ENCODE data around the gene BRICD5. TPM values are rescaled to one million over a fixed set of nuclear protein-coding genes. Genes with fewer than 3 reads are reported as not detected.

BRICD5 gene
- total and polyA plus RNA-seq, 7 donors: 0.86 to 5.3 (median 3.0) TPM

DNA sequence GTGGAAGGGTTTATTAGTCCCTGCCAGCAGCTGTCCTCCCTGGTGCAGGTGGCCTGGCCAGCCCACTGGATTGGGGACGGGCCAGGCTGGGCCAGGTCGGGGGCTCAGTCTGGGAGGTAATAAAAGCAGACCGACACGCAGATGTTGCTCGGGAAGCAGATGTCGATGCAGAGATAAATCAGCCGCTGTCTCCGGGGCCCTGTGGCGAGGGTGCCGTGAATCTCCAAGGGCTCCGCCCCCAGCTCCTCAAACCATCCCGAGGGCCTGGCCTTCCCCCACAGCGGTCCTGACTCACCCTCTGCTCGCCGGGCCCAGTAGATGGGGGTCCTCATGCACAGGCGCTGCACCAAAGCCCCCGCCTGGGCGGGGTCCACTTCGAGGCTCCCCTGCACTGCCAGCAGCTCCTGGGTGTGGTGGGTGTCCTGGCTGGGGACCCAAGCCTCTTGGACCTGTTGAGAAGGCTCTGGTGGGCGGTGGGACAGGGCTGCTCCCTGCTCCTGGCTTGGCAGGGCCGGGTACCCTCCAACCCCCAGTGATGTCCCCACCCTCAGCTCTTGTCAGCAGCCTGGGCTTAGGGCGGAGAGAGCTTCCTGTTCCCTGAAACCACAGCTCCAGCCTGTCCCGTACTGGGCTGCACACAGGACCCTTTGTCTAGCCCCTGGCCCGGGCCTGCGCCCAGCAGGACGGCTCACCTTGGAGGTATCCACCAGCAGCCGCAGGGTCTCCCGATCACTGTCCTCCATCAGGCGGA lies 1.2 kb downstream of the BRICD5 start:
- 78 to 82% (median 80%) methylated on average over 25 to 29 of the region's 29 CpGs for WGBS, 3 donors
- TF ChIP-seq, protein P1, sequence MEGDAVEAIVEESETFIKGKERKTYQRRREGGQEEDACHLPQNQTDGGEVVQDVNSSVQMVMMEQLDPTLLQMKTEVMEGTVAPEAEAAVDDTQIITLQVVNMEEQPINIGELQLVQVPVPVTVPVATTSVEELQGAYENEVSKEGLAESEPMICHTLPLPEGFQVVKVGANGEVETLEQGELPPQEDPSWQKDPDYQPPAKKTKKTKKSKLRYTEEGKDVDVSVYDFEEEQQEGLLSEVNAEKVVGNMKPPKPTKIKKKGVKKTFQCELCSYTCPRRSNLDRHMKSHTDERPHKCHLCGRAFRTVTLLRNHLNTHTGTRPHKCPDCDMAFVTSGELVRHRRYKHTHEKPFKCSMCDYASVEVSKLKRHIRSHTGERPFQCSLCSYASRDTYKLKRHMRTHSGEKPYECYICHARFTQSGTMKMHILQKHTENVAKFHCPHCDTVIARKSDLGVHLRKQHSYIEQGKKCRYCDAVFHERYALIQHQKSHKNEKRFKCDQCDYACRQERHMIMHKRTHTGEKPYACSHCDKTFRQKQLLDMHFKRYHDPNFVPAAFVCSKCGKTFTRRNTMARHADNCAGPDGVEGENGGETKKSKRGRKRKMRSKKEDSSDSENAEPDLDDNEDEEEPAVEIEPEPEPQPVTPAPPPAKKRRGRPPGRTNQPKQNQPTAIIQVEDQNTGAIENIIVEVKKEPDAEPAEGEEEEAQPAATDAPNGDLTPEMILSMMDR (IDR thresholded peaks at IDR 0.05): no peak
- intact Hi-C loops (cut with DNase I): loop anchor here in 1 of 2 donors (5.0 kb wide), 1 partner anchor 52 kb away; the partner anchor contains the start of gene TRAF7

DNA sequence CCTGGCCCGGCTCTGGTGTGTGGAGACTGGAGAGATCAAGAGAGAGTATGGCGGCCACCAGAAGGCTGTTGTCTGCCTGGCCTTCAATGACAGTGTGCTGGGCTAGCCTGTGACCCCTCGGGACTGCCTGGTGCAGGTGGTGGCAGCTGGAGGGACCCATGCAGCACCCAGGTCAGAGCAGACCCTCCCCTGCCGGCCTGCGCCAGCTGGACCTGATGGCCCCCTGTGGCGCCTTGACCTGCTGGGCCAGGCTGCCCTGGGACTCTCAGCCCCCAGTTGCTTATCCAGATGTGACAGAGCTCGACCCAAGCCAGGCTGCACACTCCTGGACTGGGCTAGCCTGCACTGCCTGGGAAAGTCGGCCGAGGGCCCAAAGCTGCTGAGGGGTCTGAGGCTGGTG lies 1.9 kb downstream of the BRICD5 start:
- H3K4me1 ChIP-seq: peaks cover 58% of the 10 kb centered on the region

More for the DNA sequence above, 1.2 kb downstream of the BRICD5 start:
- H3K36me3 ChIP-seq (ENCODE audit: insufficient read depth in 1 of 2, low read depth in 1 of 2): peaks cover 0 to 38% of the 10 kb centered on the region in 2 donors
- H3K27me3 ChIP-seq (ENCODE audit: insufficient read depth in 3 of 3, low read length in 2 of 3): no peaks in the 10 kb centered on the region
- H3K4me3 ChIP-seq: no peak overlapping the region
- no peaks in the 10 kb centered on the region for H3K9me3 ChIP-seq
- DNase-seq (no peak), ATAC-seq (no peak)
- peaks cover 58% of the 10 kb centered on the region for H3K4me1 ChIP-seq
- H3K27ac ChIP-seq: peak overlapping the region; percentile 90

DNA sequence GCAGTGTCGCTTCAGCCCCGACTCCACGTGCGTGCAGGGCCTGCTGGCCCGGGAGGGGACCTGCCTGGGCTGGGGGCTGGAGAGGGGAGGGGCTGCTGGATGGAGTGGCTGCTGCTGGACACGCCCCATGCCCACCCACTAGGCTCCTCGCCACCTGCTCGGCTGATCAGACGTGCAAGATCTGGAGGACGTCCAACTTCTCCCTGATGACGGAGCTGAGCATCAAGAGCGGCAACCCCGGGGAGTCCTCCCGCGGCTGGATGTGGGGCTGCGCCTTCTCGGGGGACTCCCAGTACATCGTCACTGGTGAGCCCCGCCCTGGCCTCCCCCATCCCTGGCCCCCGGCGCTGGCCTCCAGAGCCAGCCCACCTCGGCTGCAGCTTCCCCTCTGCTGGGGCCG lies 2.4 kb downstream of the BRICD5 start:
- no peak overlapping the region for H3K4me3 ChIP-seq
- intact Hi-C loops (cut with DNase I): loop anchor here in 1 of 2 donors (5.0 kb wide), 1 partner anchor 51 kb away; the partner anchor contains the start of gene TRAF7
- ATAC-seq (no peak), DNase-seq (no peak)
- TF ChIP-seq, protein P1 (IDR thresholded peaks at IDR 0.05): no peak
- H3K27me3 ChIP-seq (ENCODE audit: insufficient read depth in 3 of 3, low read length in 2 of 3): no peaks in the 10 kb centered on the region
- peaks cover 0 to 38% of the 10 kb centered on the region in 2 donors for H3K36me3 ChIP-seq (ENCODE audit: insufficient read depth in 1 of 2, low read depth in 1 of 2)
- WGBS, 3 donors: 72 to 75% (median 74%) methylated on average over 19 to 23 of the region's 23 CpGs
- no peaks in the 10 kb centered on the region for H3K9me3 ChIP-seq
- peaks cover 53% of the 10 kb centered on the region for H3K4me1 ChIP-seq
- H3K27ac ChIP-seq: no peak overlapping the region

More for the DNA sequence above, 1.9 kb downstream of the BRICD5 start:
- H3K9me3 ChIP-seq: no peaks in the 10 kb centered on the region
- H3K27me3 ChIP-seq (ENCODE audit: insufficient read depth in 3 of 3, low read length in 2 of 3): no peaks in the 10 kb centered on the region
- TF ChIP-seq, protein P1 (IDR thresholded peaks at IDR 0.05): no peak
- DNase-seq (no peak), ATAC-seq (no peak)
- peaks cover 0 to 38% of the 10 kb centered on the region in 2 donors for H3K36me3 ChIP-seq (ENCODE audit: insufficient read depth in 1 of 2, low read depth in 1 of 2)
- no peak overlapping the region for H3K27ac ChIP-seq
- no peak overlapping the region for H3K4me3 ChIP-seq
- intact Hi-C loops (cut with DNase I): loop anchor here in 1 of 2 donors (5.0 kb wide), 1 partner anchor 51 kb away; the partner anchor contains the start of gene TRAF7
- 81 to 82% (median 81%) methylated on average over 7 to 9 of the region's 9 CpGs for WGBS, 3 donors

DNA sequence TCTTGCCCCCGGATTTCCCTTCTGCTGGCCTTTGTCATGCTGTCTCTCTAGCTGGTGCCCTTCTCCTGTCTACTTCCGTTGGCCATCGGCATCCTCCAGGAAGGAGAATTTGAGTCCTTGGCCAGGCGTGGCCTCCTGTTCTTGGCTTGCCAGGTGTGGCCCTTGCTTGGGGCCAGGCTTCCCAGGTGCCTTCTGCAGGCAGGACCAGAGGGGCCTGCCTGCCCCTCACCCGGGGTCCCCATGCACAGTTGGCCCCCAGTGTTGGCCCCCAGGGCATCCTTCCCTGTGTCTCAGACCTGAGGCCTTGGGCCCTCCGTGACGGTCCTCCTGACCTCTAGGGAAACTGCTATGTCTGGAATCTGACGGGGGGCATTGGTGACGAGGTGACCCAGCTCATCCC lies 2.8 kb downstream of the BRICD5 start:
- peaks cover 0 to 38% of the 10 kb centered on the region in 2 donors for H3K36me3 ChIP-seq (ENCODE audit: insufficient read depth in 1 of 2, low read depth in 1 of 2)
- TF ChIP-seq, protein P1 (IDR thresholded peaks at IDR 0.05): no peak
- ATAC-seq: no peak
- no peak for DNase-seq
- 78 to 89% (median 86%) methylated on average over 9 of the region's 9 CpGs for WGBS, 3 donors
- H3K4me3 ChIP-seq: no peak overlapping the region
- intact Hi-C loops (cut with DNase I): loop anchor here in 1 of 2 donors (5.0 kb wide), 1 partner anchor 51 kb away; the partner anchor contains the start of gene TRAF7
- H3K27ac ChIP-seq: peak overlapping the region; percentile 16
- H3K27me3 ChIP-seq (ENCODE audit: insufficient read depth in 3 of 3, low read length in 2 of 3): no peaks in the 10 kb centered on the region
- H3K9me3 ChIP-seq: no peaks in the 10 kb centered on the region
- peaks cover 49% of the 10 kb centered on the region for H3K4me1 ChIP-seq

All from psoas muscle (tissue), 8 donors.